K562 (cell line): ENCODE results near the gene HLA-F. TPM values are rescaled to one million over a fixed set of nuclear protein-coding genes. Genes with fewer than 3 reads are reported as not detected.
A peak's percentile ranks its signal among the peaks of the same experiment; 100 is the strongest.

ENCODE experiments used
- ATAC-seq: fragments of 200-7000 bp; cut with Tn5 transposase; 3 replicates; pipeline ENCODE4 v1.9.1; 2020; ENCODE audit warnings: moderate library complexity
- BruUV-seq: library from RNA; stranded (reverse); fragments of 400-500 nt; replicated peaks from 2 replicates; lab custom pipeline; 2021; lab: Mats Ljungman, UMichigan
- CTCF ChIA-PET: fragments of 300-600 bp; formaldehyde crosslinking; extraction: SDS; loops from one replicate; lab custom pipeline; 2021; ENCODE audit warnings: low intra/inter-chr PET ratio; lab: Yijun Ruan, JAX
- POLR2A ChIA-PET: fragments of 300-600, 350-650 bp; sonication (Branson Sonifier 250); formaldehyde crosslinking; extraction: SDS; loops from one replicate; lab custom pipeline; 2021; ENCODE audit warnings: antibody characterized with exemption, inconsistent platforms; lab: Yijun Ruan, JAX
- DNase-seq, 4 experiments: peaks; one replicate each; pipeline versions ENCODE4 v3.0.0 to v3.0.0-alpha.2; 2011 to 2018; ENCODE audit warnings: low spot score in 3 of 4, mixed read lengths in 3 of 4; ENCODE audit errors: extremely low read depth in 1 of 4
- FAIRE-seq: peaks from 2 replicates; lab custom pipeline; 2011; peaks lifted over from hg19 to GRCh38; lab: Jason Lieb, UNC
- H2AFZ ChIP-seq: 2 replicates; pipeline ENCODE4 v1.6.0; 2011; ENCODE audit warnings: low read depth, low read length, control low read depth, inconsistent platforms
- H3K27ac ChIP-seq: fragments of 200-600 bp; 3 replicates; pipeline ENCODE4 v1.8.0; 2011; ENCODE audit warnings: low read depth, mild to moderate bottlenecking, control low read depth, inconsistent platforms, low read length, moderate library complexity, mixed read lengths; ENCODE audit errors: extremely low read depth
- H3K27me3 ChIP-seq, 2 experiments: fragments of 300-600 bp in 1 of 2; 2 replicates in 1 of 2; 3 replicates in 1 of 2; pipeline versions ENCODE4 v1.6.0 to v1.8.0; 2011; ENCODE audit warnings: inconsistent platforms in 2 of 2, low read length in 2 of 2, mild to moderate bottlenecking in 1 of 2, mixed read lengths in 1 of 2, moderate library complexity in 1 of 2; ENCODE audit not compliant: control insufficient read depth in 2 of 2, insufficient read depth in 2 of 2
- H3K36me3 ChIP-seq: fragments of 300-600 bp; 3 replicates; pipeline ENCODE4 v1.8.0; 2011; ENCODE audit warnings: mild to moderate bottlenecking, low read length, inconsistent platforms; ENCODE audit not compliant: control insufficient read depth, insufficient read depth
- H3K4me1 ChIP-seq, 2 experiments: fragments of 200-600 bp in 1 of 2; replicated peaks in 1 of 2; 2 replicates in 1 of 2; 3 replicates in 1 of 2; pipeline versions ENCODE4 v1.5.1 to v1.8.0; 2011; ENCODE audit warnings: inconsistent platforms in 2 of 2, low read length in 2 of 2, mild to moderate bottlenecking in 1 of 2, mixed read lengths in 1 of 2, moderate library complexity in 1 of 2; ENCODE audit not compliant: control insufficient read depth in 2 of 2, insufficient read depth in 2 of 2
- H3K4me2 ChIP-seq: 2 replicates; pipeline ENCODE4 v1.6.1; 2011; ENCODE audit warnings: low read length, control low read depth, inconsistent platforms, mixed read lengths; ENCODE audit not compliant: insufficient read depth
- H3K4me3 ChIP-seq: fragments of 200-600 bp; sonication (generic), shearing (Covaris generic); 2 replicates; pipeline ENCODE4 v1.5.1; 2016; ENCODE audit warnings: control low read depth, inconsistent platforms
- H3K79me2 ChIP-seq: fragments of 200-600 bp; 3 replicates; pipeline ENCODE4 v1.8.0; 2011; ENCODE audit warnings: low read length, inconsistent platforms; ENCODE audit not compliant: control insufficient read depth, insufficient read depth
- H3K9ac ChIP-seq, 2 experiments: 2 replicates each; pipeline versions ENCODE4 v1.6.0 to v1.6.1; 2011; ENCODE audit warnings: low read depth in 2 of 2, low read length in 2 of 2, control low read depth in 1 of 2, inconsistent platforms in 1 of 2, mild to moderate bottlenecking in 1 of 2, mixed read lengths in 1 of 2; ENCODE audit not compliant: insufficient read depth in 1 of 2
- H3K9me1 ChIP-seq: one replicate; pipeline ENCODE4 v1.6.0; 2011; ENCODE audit warnings: inconsistent platforms, mild to moderate bottlenecking, low read length, moderate library complexity; ENCODE audit not compliant: control insufficient read depth, insufficient read depth
- H3K9me3 ChIP-seq: replicated peaks from 2 replicates; pipeline ENCODE4 v1.5.1; 2011; ENCODE audit warnings: low read depth, low read length, inconsistent platforms; ENCODE audit not compliant: control insufficient read depth, insufficient read depth
- H4K20me1 ChIP-seq: replicated peaks from 2 replicates; pipeline ENCODE4 v1.6.1; 2011; ENCODE audit warnings: low read length, inconsistent platforms, mixed read lengths; ENCODE audit not compliant: control insufficient read depth, insufficient read depth
- BRCA1 ChIP-seq, 2 experiments: fragments of 450-650 bp in 1 of 2; sonication (generic) in 1 of 2; formaldehyde crosslinking in 1 of 2; IDR thresholded peaks; 2 replicates each; pipeline versions ENCODE4 v1.5.0 to v1.6.1; 2017 to 2020; ENCODE audit warnings: mild to moderate bottlenecking in 1 of 2, missing genetic modification reagents in 1 of 2
- FOXP4 ChIP-seq: sonication (generic); formaldehyde crosslinking; IDR thresholded peaks from 2 replicates; pipeline ENCODE4 v1.8.0; 2022; ENCODE audit warnings: mild to moderate bottlenecking, missing genetic modification reagents, borderline replicate concordance
- HMG20B ChIP-seq: fragments of 250-450 bp; sonication (Bioruptor Pico); IDR thresholded peaks from 2 replicates; pipeline ENCODE4 v1.5.0; 2021; ENCODE audit warnings: mild to moderate bottlenecking
- ILK ChIP-seq: fragments of 450-650 bp; IDR thresholded peaks from 2 replicates; pipeline ENCODE4 v1.6.1; 2016; ENCODE audit warnings: missing genetic modification characterization, low read depth, mild to moderate bottlenecking, missing compliant biosample characterization, moderate library complexity, borderline replicate concordance
- JUNB ChIP-seq: fragments of 450-650 bp; formaldehyde crosslinking; conservative IDR thresholded peaks from 2 replicates; pipeline ENCODE4 v1.4.0; 2020; ENCODE audit warnings: mild to moderate bottlenecking
- KHSRP ChIP-seq: fragments of 450-650 bp; IDR thresholded peaks from 2 replicates; pipeline ENCODE4 v1.6.1; 2017
- SIX5 ChIP-seq, 2 experiments: IDR thresholded peaks; 2 replicates each; pipeline ENCODE4 v1.6.1; 2011; ENCODE audit warnings: low read length in 2 of 2, borderline replicate concordance in 1 of 2, low read depth in 1 of 2, mild to moderate bottlenecking in 1 of 2, moderate library complexity in 1 of 2; ENCODE audit not compliant: insufficient read depth in 1 of 2
- SMARCB1 ChIP-seq: IDR thresholded peaks from 2 replicates; pipeline ENCODE4 v1.6.1; 2011; ENCODE audit warnings: improper control_type of control experiment, low read depth; ENCODE audit not compliant: insufficient read length
- XRCC4 ChIP-seq: IDR thresholded peaks from one replicate; pipeline ENCODE4 v1.6.1; 2011; ENCODE audit not compliant: insufficient read depth, insufficient read length; ENCODE audit errors: extremely low read depth
- ZBTB26 ChIP-seq: fragments of 450-650 bp; formaldehyde crosslinking; IDR thresholded peaks from 2 replicates; pipeline ENCODE4 v1.4.0; 2022; ENCODE audit warnings: missing genetic modification characterization
- ZNF121 ChIP-seq: sonication (generic); formaldehyde crosslinking; conservative IDR thresholded peaks from 2 replicates; pipeline ENCODE4 v1.8.0; 2022; ENCODE audit warnings: missing genetic modification reagents
- ZNF140 ChIP-seq: fragments of 250-450 bp; sonication (Bioruptor Pico); IDR thresholded peaks from 2 replicates; pipeline ENCODE4 v1.8.0; 2021; ENCODE audit warnings: moderate library complexity, mild to moderate bottlenecking, inconsistent platforms
- ZNF282 ChIP-seq: sonication (generic); formaldehyde crosslinking; IDR thresholded peaks from 2 replicates; pipeline ENCODE4 v1.8.1; 2023; ENCODE audit warnings: missing genetic modification reagents
- ZNF3 ChIP-seq: fragments of 250-450 bp; sonication (Bioruptor Pico); IDR thresholded peaks from 2 replicates; pipeline ENCODE4 v1.5.0; 2021; ENCODE audit warnings: mild to moderate bottlenecking, moderate library complexity
- ZNF311 ChIP-seq: fragments of 250-450 bp; sonication (Bioruptor Pico); IDR thresholded peaks from 2 replicates; pipeline ENCODE4 v1.4.0; 2020; ENCODE audit warnings: mild to moderate bottlenecking, moderate library complexity
- ZNF695 ChIP-seq: fragments of 450-650 bp; formaldehyde crosslinking; IDR thresholded peaks from 2 replicates; pipeline ENCODE4 v1.4.0; 2020; ENCODE audit warnings: mild to moderate bottlenecking, moderate library complexity
- ZNF830 ChIP-seq: fragments of 250-450 bp; sonication (Bioruptor Pico); IDR thresholded peaks from 2 replicates; pipeline ENCODE4 v1.5.0; 2021; ENCODE audit warnings: mild to moderate bottlenecking
- WGBS: fragments of 100-300 bp; shearing (Covaris generic); methylation state at CpG from one replicate; pipeline ENCODE4 v1.1.6; 2016; ENCODE audit warnings: low coverage, mixed read lengths; ENCODE audit not compliant: insufficient coverage; ENCODE audit errors: missing lambda C conversion rate; 5-methylcytosine and 5-hydroxymethylcytosine counted together
- in situ Hi-C: fragments of 300-500 bp; cut with MboI; formaldehyde crosslinking; loops from 4 replicates; pipeline ENCODE4 v1.15.0; 2018; ENCODE audit warnings: inconsistent platforms, mixed read lengths
- intact Hi-C: fragments of 100-400 bp; cut with micrococcal nuclease; formaldehyde crosslinking; loops from 2 replicates; pipeline ENCODE4 v1.14.2; 2022
- polyA plus RNA-seq, 8 experiments: library from polyadenylated mRNA; depleted of rRNA in 4 of 8; stranded (reverse) in 5 of 8; unstranded in 3 of 8; fragments of >200 nt; fragmentation: Nextera tagmentation in 2 of 8; fragmentation: Illumina TruSeq in 1 of 8; extraction: Ambion mirVana in 2 of 8; extraction: Trizol in 1 of 8; gene quantifications; 2 replicates each; pipeline versions ENCODE4 v1.2.1 to v1.2.3, GENCODE V29; 2011 to 2014; ENCODE audit warnings: inconsistent platforms in 1 of 8, missing spikeins in 1 of 8
- total RNA-seq, 7 experiments: library from RNA; depleted of rRNA in 6 of 7; stranded (reverse); fragments of >200 nt in 6 of 7; fragmentation: Illumina TruSeq in 2 of 7; extraction: Trizol in 2 of 7; gene quantifications; 2 replicates each; pipeline versions ENCODE4 v1.2.1 to v1.2.3, GENCODE V29; 2011 to 2021; ENCODE audit warnings: low replicate concordance in 1 of 7
- TF ChIP-seq, protein P1 (sequence below): fragments of 450-650 bp; formaldehyde crosslinking; IDR thresholded peaks from 2 replicates; pipeline ENCODE4 v1.4.0; 2022; ENCODE audit warnings: missing genetic modification characterization

The HLA-F gene
- total and polyA plus RNA-seq, 9 of the 15 experiments (the other 6 are each of a cell fraction or from before 2014, with no cell fraction given) = 0.40 to 0.76 (median 0.46) TPM; not detected in 6

DNA sequence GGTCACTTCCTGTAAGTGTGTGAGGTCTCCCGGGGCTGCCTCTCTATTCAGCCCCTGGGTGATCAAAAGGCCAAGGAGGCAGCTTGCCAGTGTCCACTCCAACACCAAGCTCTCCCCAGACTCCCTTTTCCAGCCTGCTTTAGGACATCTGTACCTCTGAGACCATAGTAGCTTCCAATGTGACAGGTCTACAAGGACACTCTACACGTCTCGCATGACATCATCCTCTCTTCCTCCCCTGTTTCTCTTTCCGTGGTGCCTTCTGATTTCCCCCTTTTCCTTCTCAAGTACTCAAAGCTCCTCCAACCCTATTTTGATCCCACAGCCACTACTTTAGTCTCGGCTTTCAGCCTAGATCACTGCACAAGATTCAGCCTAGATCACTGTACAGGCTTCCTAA lies 26.4 kb downstream of the HLA-F start:
- Histone ChIP-seq H3K4me1 (peaks cover 13 to 32% of the 10 kb centered on the region in 2 experiments; a peak in 4 of 5 replicates), H3K9me1 (no peaks in the 10 kb centered on the region), H3K9ac (no peak overlapping the region), H3K4me2 (peak overlapping the region; percentile 81), H2AFZ (peak overlapping the region; percentile 92), H3K9me3 (no peaks in the 10 kb centered on the region), H4K20me1 (0 out of 2 replicates have a peak, but pooled peaks cover under 1% of the 10 kb centered on the region), H3K79me2 (no peaks in the 10 kb centered on the region), H3K4me3 (no peak overlapping the region), H3K36me3 (no peaks in the 10 kb centered on the region), H3K27ac (no peak overlapping the region), H3K27me3 (no peaks in the 10 kb centered on the region)
- no TSS peak for BruUV-seq
- FAIRE-seq (no peak), DNase-seq (no peak), ATAC-seq (no peak)
- in situ Hi-C loops (loop anchor here (25.0 kb wide), 1 partner anchor 88 kb away; the partner anchor contains the start of gene HLA-G), intact Hi-C loops (loop anchor here (5.0 kb wide), 2 partner anchors 83 to 97 kb away; no protein-coding TSS in a partner anchor)
- ChIA-PET POLR2A (interaction anchor here (0.6 to 1.8 kb wide), 6 partner anchors 8 to 91 kb away, joined by 3 to 9 read pairs (median 4); no protein-coding TSS in a partner anchor), CTCF (no interaction called here)
- 46% methylated on average over 5 of the region's 5 CpGs for WGBS
- TF ChIP-seq ZBTB26 (CRISPR knock-in tag) = peak; percentile 43; the same call in 1 of the 2 replicates
- no peak for TF ChIP-seq ZNF830 (CRISPR knock-in tag)
- no peak for TF ChIP-seq ZNF695 (CRISPR knock-in tag)
- no peak for TF ChIP-seq XRCC4
- TF ChIP-seq HMG20B (CRISPR knock-in tag) = no peak
- TF ChIP-seq KHSRP = no peak
- no peak for TF ChIP-seq ZNF3
- TF ChIP-seq SIX5 (IDR thresholded peaks at IDR 0.05; ENCODE audit: borderline replicate concordance in 1 of 2, insufficient read depth in 1 of 2, low read depth in 1 of 2, low read length in 2 of 2) = no peak
- TF ChIP-seq ZNF282 (CRISPR knock-in tag) = no peak
- TF ChIP-seq ZNF121 (CRISPR knock-in tag) = no peak
- TF ChIP-seq BRCA1 (IDR thresholded peaks at IDR 0.05) = no peak
- TF ChIP-seq BRCA1 (CRISPR knock-in tag; IDR thresholded peaks at IDR 0.05) = no peak
- TF ChIP-seq FOXP4 (CRISPR knock-in tag) = no peak
- TF ChIP-seq ZNF311 (CRISPR knock-in tag) = no peak
- TF ChIP-seq SMARCB1 = no peak
- TF ChIP-seq, protein P1, sequence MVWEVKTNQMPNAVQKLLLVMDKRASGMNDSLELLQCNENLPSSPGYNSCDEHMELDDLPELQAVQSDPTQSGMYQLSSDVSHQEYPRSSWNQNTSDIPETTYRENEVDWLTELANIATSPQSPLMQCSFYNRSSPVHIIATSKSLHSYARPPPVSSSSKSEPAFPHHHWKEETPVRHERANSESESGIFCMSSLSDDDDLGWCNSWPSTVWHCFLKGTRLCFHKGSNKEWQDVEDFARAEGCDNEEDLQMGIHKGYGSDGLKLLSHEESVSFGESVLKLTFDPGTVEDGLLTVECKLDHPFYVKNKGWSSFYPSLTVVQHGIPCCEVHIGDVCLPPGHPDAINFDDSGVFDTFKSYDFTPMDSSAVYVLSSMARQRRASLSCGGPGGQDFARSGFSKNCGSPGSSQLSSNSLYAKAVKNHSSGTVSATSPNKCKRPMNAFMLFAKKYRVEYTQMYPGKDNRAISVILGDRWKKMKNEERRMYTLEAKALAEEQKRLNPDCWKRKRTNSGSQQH (CRISPR knock-in tag) = peak; percentile 61; the same call in 1 of the 2 replicates
- TF ChIP-seq JUNB (CRISPR knock-in tag) = 0 out of 2 replicates have a peak, but pooled peaks have one; percentile 12
- no peak for TF ChIP-seq ILK (tag)
- TF ChIP-seq ZNF140 = no peak
